ENCODE measurements around the gene UBALD2. TPM values are rescaled to one million over a fixed set of nuclear protein-coding genes. Genes with fewer than 3 reads are reported as not detected.

Gene UBALD2
- total and polyA plus RNA-seq, 2 of the 8 experiments (the other 6 are each of a cell fraction or from before 2014, with no cell fraction given) = 17.8 to 22.6 TPM

GRCh38 chr17:76260220-76260619 is 4.9 kb upstream of the UBALD2 start:
- FAIRE-seq (no peak), DNase-seq (ENCODE audit: low read depth in 1 of 2, low spot score in 2 of 2) (no peak)
- H2BK15ac ChIP-seq (ENCODE audit: low read length) = no peak overlapping the region
- H3K14ac ChIP-seq (ENCODE audit: insufficient read length) = no peak overlapping the region
- H3K36me3 ChIP-seq (ENCODE audit: control insufficient read depth in 2 of 4, insufficient read depth in 4 of 4, low read length in 3 of 4) = no peaks in the 10 kb centered on the region
- no peak overlapping the region for H2BK120ac ChIP-seq (replicated peaks; ENCODE audit: low read depth, low read length)
- no peak overlapping the region for H2BK20ac ChIP-seq (ENCODE audit: low read length)
- no peak overlapping the region for H2AFZ ChIP-seq (ENCODE audit: low read length)
- H3K18ac ChIP-seq (ENCODE audit: extremely low read depth, low read length) = no peak overlapping the region
- H2AK5ac ChIP-seq (ENCODE audit: low read depth, low read length) = no peak overlapping the region
- no peak overlapping the region for H3K4me2 ChIP-seq (ENCODE audit: insufficient read depth in 1 of 2, low read depth in 2 of 2, low read length in 2 of 2)
- ChIA-PET CTCF (ENCODE audit: partially characterized antibody) (interaction anchor here (0.7 to 6.2 kb wide), 6 partner anchors 14 to 134 kb away, joined by 3 to 49 read pairs (median 4); no protein-coding TSS in a partner anchor), POLR2A (ENCODE audit: partially characterized antibody) (interaction anchor here (2.2 to 2.3 kb wide), 2 partner anchors 8 to 12 kb away, joined by 10 to 12 read pairs; no protein-coding TSS in a partner anchor)
- no peak overlapping the region for H3K9ac ChIP-seq (replicated peaks in 1 of 4; ENCODE audit: extremely low read depth in 1 of 4, low read depth in 3 of 4, low read length in 3 of 4)
- no peak overlapping the region for H3K4ac ChIP-seq (replicated peaks; ENCODE audit: insufficient read length, low read depth, low read length)
- no peaks in the 10 kb centered on the region for H4K20me1 ChIP-seq (replicated peaks in 1 of 2; ENCODE audit: control insufficient read depth in 1 of 2, insufficient read depth in 2 of 2, low read length in 2 of 2)
- no peaks in the 10 kb centered on the region; a peak in 1 of 4 replicates for H3K9me3 ChIP-seq (ENCODE audit: insufficient read depth in 2 of 2, low read depth in 1 of 2, low read length in 1 of 2)
- no peak overlapping the region for H4K8ac ChIP-seq (ENCODE audit: extremely low read depth, insufficient read depth, low read length)
- no peaks in the 10 kb centered on the region; a peak in 1 of 7 replicates for H3K4me1 ChIP-seq (replicated peaks in 1 of 4; ENCODE audit: control insufficient read depth in 3 of 4, insufficient read depth in 4 of 4, low read length in 3 of 4)
- no peak overlapping the region for H3K27ac ChIP-seq (ENCODE audit: low read depth, low read length)
- H3K27me3 ChIP-seq (replicated peaks in 1 of 4; ENCODE audit: control insufficient read depth in 3 of 4, extremely low read depth in 1 of 4, insufficient read depth in 3 of 4, low read length in 3 of 4) = no peaks in the 10 kb centered on the region; a peak in 1 of 7 replicates
- H4K91ac ChIP-seq (replicated peaks; ENCODE audit: insufficient read length, low read length) = no peak overlapping the region
- H4K5ac ChIP-seq (ENCODE audit: insufficient read length, low read depth, low read length) = no peak overlapping the region
- H2BK12ac ChIP-seq (ENCODE audit: low read depth, low read length) = no peak overlapping the region
- no peak overlapping the region for H3K23ac ChIP-seq (ENCODE audit: insufficient read length)
- no peak overlapping the region for H3K56ac ChIP-seq (replicated peaks; ENCODE audit: insufficient read length, low read depth, low read length)
- WGBS, 2 experiments (ENCODE audit: extremely low coverage in 1 of 2, insufficient coverage in 1 of 2, insufficient read length in 1 of 2, insufficient replicate concordance in 2 of 2, low coverage in 1 of 2, low lambda C conversion rate in 2 of 2, missing lambda C conversion rate in 1 of 2) = 93% methylated on average over 7 of the region's 7 CpGs; no CpG with 5 or more reads in 1 of the 2 experiments
- no peak overlapping the region for H2BK5ac ChIP-seq (ENCODE audit: low read depth, low read length)
- no peaks in the 10 kb centered on the region for H3K79me1 ChIP-seq (ENCODE audit: low read depth, low read length)
- H3K4me3 ChIP-seq (ENCODE audit: extremely low read depth in 1 of 4, insufficient read depth in 2 of 4, low read depth in 3 of 4, low read length in 4 of 4) = no peak overlapping the region
- H3K79me2 ChIP-seq (ENCODE audit: control insufficient read depth in 1 of 2, insufficient read depth in 2 of 2, low read length in 2 of 2) = no peaks in the 10 kb centered on the region
- no peaks in the 10 kb centered on the region for H3K23me2 ChIP-seq (ENCODE audit: low read depth, low read length)
- TF ChIP-seq MAX (IDR thresholded peaks at IDR 0.05) = no peak
- no peak for TF ChIP-seq KDM5A (IDR thresholded peaks at IDR 0.05; ENCODE audit: low read length)
- TF ChIP-seq, protein P1, sequence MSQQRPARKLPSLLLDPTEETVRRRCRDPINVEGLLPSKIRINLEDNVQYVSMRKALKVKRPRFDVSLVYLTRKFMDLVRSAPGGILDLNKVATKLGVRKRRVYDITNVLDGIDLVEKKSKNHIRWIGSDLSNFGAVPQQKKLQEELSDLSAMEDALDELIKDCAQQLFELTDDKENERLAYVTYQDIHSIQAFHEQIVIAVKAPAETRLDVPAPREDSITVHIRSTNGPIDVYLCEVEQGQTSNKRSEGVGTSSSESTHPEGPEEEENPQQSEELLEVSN (IDR thresholded peaks at IDR 0.05) = no peak
- TF ChIP-seq FOSL1 (IDR thresholded peaks at IDR 0.05; ENCODE audit: insufficient read depth, low read depth, low read length) = no peak
- TF ChIP-seq RAD21 (IDR thresholded peaks at IDR 0.05 in 1 of 2, conservative IDR thresholded peaks at IDR 0.05 in 1 of 2; ENCODE audit: low read depth in 2 of 2, low read length in 2 of 2) = no peak
- TF ChIP-seq POLR2AphosphoS5 (IDR thresholded peaks at IDR 0.05; ENCODE audit: low read depth, low read length) = no peak
- TF ChIP-seq SRF (IDR thresholded peaks at IDR 0.05; ENCODE audit: low read depth, low read length) = no peak
- no peak for TF ChIP-seq RXRA (IDR thresholded peaks at IDR 0.05; ENCODE audit: insufficient read depth, low read depth, low read length)

All from H1 (cell line).